GM23338 (cell line): ENCODE measurements around the gene NRXN2. TPM values are rescaled to one million over a fixed set of nuclear protein-coding genes. Genes with fewer than 3 reads are reported as not detected.

Source experiments
- ATAC-seq: fragments of 200-7000 bp; cut with Tn5 transposase; 3 replicates; pipeline ENCODE4 v1.9.1; 2020
- DNase-seq: peaks from one replicate; pipeline ENCODE4 v3.0.0-alpha.2; 2015; ENCODE audit warnings: low spot score
- H2AFZ ChIP-seq: fragments of 200-600 bp; sonication (generic); 2 replicates; pipeline ENCODE4 v1.8.0; 2016; ENCODE audit warnings: antibody characterized with exemption, mild to moderate bottlenecking, moderate library complexity
- H3F3A ChIP-seq: fragments of 200-600 bp; sonication (generic); replicated peaks from 2 replicates; pipeline ENCODE4 v1.8.0; 2017; ENCODE audit warnings: antibody characterized with exemption, mixed run types, low read depth
- H3K27ac ChIP-seq: fragments of 200-600 bp; sonication (generic); 2 replicates; pipeline ENCODE4 v1.6.1; 2016; ENCODE audit warnings: low read depth
- H3K27me3 ChIP-seq: fragments of 200-600 bp; sonication (generic); 2 replicates; pipeline ENCODE4 v1.8.0; 2016; ENCODE audit warnings: mild to moderate bottlenecking, mixed run types, moderate library complexity; ENCODE audit not compliant: insufficient read depth
- H3K36me3 ChIP-seq: fragments of 200-600 bp; sonication (generic); 2 replicates; pipeline ENCODE4 v1.8.0; 2016; ENCODE audit warnings: mild to moderate bottlenecking; ENCODE audit not compliant: insufficient read depth
- H3K4me1 ChIP-seq: fragments of 200-600 bp; sonication (generic); 2 replicates; pipeline ENCODE4 v1.8.0; 2016; ENCODE audit warnings: mild to moderate bottlenecking, moderate library complexity; ENCODE audit not compliant: insufficient read depth
- H3K4me2 ChIP-seq: fragments of 200-600 bp; sonication (generic); 2 replicates; pipeline ENCODE4 v1.7.1; 2017; ENCODE audit warnings: mixed run types
- H3K4me3 ChIP-seq: fragments of 200-600 bp; sonication (generic); 2 replicates; pipeline ENCODE4 v1.6.1; 2016; ENCODE audit warnings: mixed run types
- H3K79me2 ChIP-seq: fragments of 200-600 bp; sonication (generic); replicated peaks from 2 replicates; pipeline ENCODE4 v1.8.0; 2017; ENCODE audit warnings: mild to moderate bottlenecking; ENCODE audit not compliant: insufficient read depth
- H3K9me2 ChIP-seq: fragments of 200-600 bp; sonication (generic); 2 replicates; pipeline ENCODE4 v1.8.0; 2017; ENCODE audit not compliant: insufficient read depth
- H4K20me1 ChIP-seq: fragments of 200-600 bp; sonication (generic); replicated peaks from 2 replicates; pipeline ENCODE4 v1.8.0; 2017; ENCODE audit warnings: mild to moderate bottlenecking; ENCODE audit not compliant: insufficient read depth
- H3K27ac Mint-ChIP-seq: 2 replicates; pipeline ENCODE4 v1.8.0; 2020; ENCODE audit warnings: inconsistent platforms, mild to moderate bottlenecking, moderate library complexity, mixed read lengths
- H3K27me3 Mint-ChIP-seq: 3 replicates; pipeline ENCODE4 v1.8.0; 2022; ENCODE audit warnings: low read depth, mild to moderate bottlenecking, moderate library complexity, mixed read lengths, inconsistent platforms; ENCODE audit not compliant: insufficient read depth, poor library complexity
- H3K36me3 Mint-ChIP-seq: 3 replicates; pipeline ENCODE4 v1.8.0; 2021; ENCODE audit warnings: low read depth, mild to moderate bottlenecking, inconsistent platforms, moderate library complexity, mixed read lengths
- H3K4me1 Mint-ChIP-seq: 3 replicates; pipeline ENCODE4 v1.8.0; 2020; ENCODE audit warnings: mild to moderate bottlenecking, inconsistent platforms, mixed read lengths
- H3K4me3 Mint-ChIP-seq: 3 replicates; pipeline ENCODE4 v1.8.0; 2021; ENCODE audit warnings: moderate library complexity, mild to moderate bottlenecking, inconsistent platforms, mixed read lengths
- H3K9me3 Mint-ChIP-seq: 3 replicates; pipeline ENCODE4 v1.8.0; 2020; ENCODE audit warnings: moderate library complexity, mild to moderate bottlenecking, inconsistent platforms, mixed read lengths
- CREB1 ChIP-seq: fragments of 250-450 bp; sonication (Bioruptor Pico); IDR thresholded peaks from 2 replicates; pipeline ENCODE4 v1.5.0; 2020; ENCODE audit warnings: low read depth, mild to moderate bottlenecking, moderate library complexity
- EZH2 ChIP-seq: fragments of 200-600 bp; sonication (generic); IDR thresholded peaks from one replicate; pipeline ENCODE4 v1.8.0; 2017; ENCODE audit warnings: antibody characterized with exemption, mild to moderate bottlenecking, low read depth; ENCODE audit not compliant: unreplicated experiment
- NANOG ChIP-seq: IDR thresholded peaks from 2 replicates; pipeline ENCODE4 v1.6.1; 2016; ENCODE audit warnings: antibody characterized with exemption, borderline replicate concordance
- POLR2AphosphoS5 ChIP-seq: IDR thresholded peaks from 2 replicates; pipeline ENCODE4 v1.6.1; 2016; ENCODE audit warnings: antibody characterized with exemption, low read depth
- REST ChIP-seq: IDR thresholded peaks from one replicate; pipeline ENCODE4 v1.6.1; 2018; ENCODE audit warnings: antibody characterized with exemption; ENCODE audit not compliant: unreplicated experiment
- ZNF114 ChIP-seq: fragments of 250-450 bp; sonication (Bioruptor Pico); IDR thresholded peaks from 2 replicates; pipeline ENCODE4 v1.5.0; 2020; ENCODE audit warnings: mild to moderate bottlenecking, moderate library complexity
- ZNF331 ChIP-seq: fragments of 250-450 bp; sonication (Bioruptor Pico); IDR thresholded peaks from 2 replicates; pipeline ENCODE4 v1.5.0; 2020; ENCODE audit warnings: low read depth, mild to moderate bottlenecking, moderate library complexity
- ZNF462 ChIP-seq: fragments of 250-450 bp; sonication (Bioruptor Pico); IDR thresholded peaks from 2 replicates; pipeline ENCODE4 v1.5.0; 2020; ENCODE audit warnings: mild to moderate bottlenecking, moderate library complexity
- polyA plus RNA-seq: library from polyadenylated mRNA; unstranded; fragments of >200 nt; fragmentation: Nextera tagmentation; extraction: Ambion mirVana; gene quantifications from 2 replicates; pipeline ENCODE4 v1.2.1, GENCODE V29; 2016
- total RNA-seq: library from RNA; depleted of rRNA; stranded (reverse); fragments of >200 nt; shearing (Covaris generic); gene quantifications from 2 replicates; pipeline ENCODE4 v1.2.3, GENCODE V29; 2014

Gene NRXN2
- total and polyA plus RNA-seq, 2 experiments from 2014 or later = 3.4 to 17.0 TPM

GRCh38 chr11:64581057-64581523 lies 141.9 kb downstream of the NRXN2 start:
- no peak overlapping the region for H3K4me3 Mint-ChIP-seq
- H3K36me3 Mint-ChIP-seq = no peaks in the 10 kb centered on the region
- Histone ChIP-seq H2AFZ (no peak overlapping the region), H4K20me1 (no peaks in the 10 kb centered on the region), H3K4me1 (no peaks in the 10 kb centered on the region), H3F3A (no peaks in the 10 kb centered on the region), H3K9me2 (peaks cover 9% of the 10 kb centered on the region; the same call in 1 of the 2 replicates), H3K27me3 (no peaks in the 10 kb centered on the region), H3K4me3 (no peak overlapping the region), H3K36me3 (no peaks in the 10 kb centered on the region), H3K4me2 (no peak overlapping the region), H3K27ac (no peak overlapping the region), H3K79me2 (no peaks in the 10 kb centered on the region)
- H3K4me1 Mint-ChIP-seq = no peaks in the 10 kb centered on the region; the same call in 2 of the 3 replicates
- TF ChIP-seq REST = no peak
- no peak for TF ChIP-seq ZNF331 (CRISPR knock-in tag)
- TF ChIP-seq POLR2AphosphoS5 = no peak
- TF ChIP-seq NANOG = no peak
- H3K27ac Mint-ChIP-seq = no peak overlapping the region
- H3K27me3 Mint-ChIP-seq = peaks cover 26% of the 10 kb centered on the region
- H3K9me3 Mint-ChIP-seq = no peaks in the 10 kb centered on the region
- ATAC-seq (no peak), DNase-seq (no peak)

- H3K27ac Mint-ChIP-seq = no peak overlapping the region
- Histone ChIP-seq H3K4me1 (no peaks in the 10 kb centered on the region), H3K27ac (no peak overlapping the region), H3K4me3 (no peak overlapping the region), H4K20me1 (no peaks in the 10 kb centered on the region), H3K4me2 (no peak overlapping the region), H2AFZ (no peak overlapping the region), H3K27me3 (no peaks in the 10 kb centered on the region), H3F3A (no peaks in the 10 kb centered on the region), H3K9me2 (peaks cover 9% of the 10 kb centered on the region; the same call in 1 of the 2 replicates), H3K79me2 (no peaks in the 10 kb centered on the region), H3K36me3 (no peaks in the 10 kb centered on the region)
- no peaks in the 10 kb centered on the region; the same call in 2 of the 3 replicates for H3K4me1 Mint-ChIP-seq
- DNase-seq (no peak), ATAC-seq (no peak)
- TF ChIP-seq ZNF114 (CRISPR knock-in tag) (no peak), EZH2 (no peak), NANOG (no peak), CREB1 (CRISPR knock-in tag) (no peak), ZNF462 (no peak)
- H3K36me3 Mint-ChIP-seq = no peaks in the 10 kb centered on the region
- no peak overlapping the region for H3K4me3 Mint-ChIP-seq
- no peaks in the 10 kb centered on the region for H3K9me3 Mint-ChIP-seq
- peaks cover 26% of the 10 kb centered on the region for H3K27me3 Mint-ChIP-seq
Measured at GRCh38 chr11:64580412-64580811, 142.6 kb downstream of the NRXN2 start.
